Activated CD8-positive, alpha-beta memory T cell treated with anti-CD3 and anti-CD28 coated beads, Interleukin-2, amount 50 U/mL, for 48 hours (primary cell): ENCODE data around the gene USH1G.
A peak's percentile ranks its signal among the peaks of the same experiment; 100 is the strongest.
"Not testable (repeated sequence)": the region's sequence is repeated elsewhere in the genome, so short reads cannot be mapped to it uniquely, and the experiment has no call there.

Source experiments
- DNase-seq: peaks from one replicate; pipeline ENCODE4 v3.0.0-alpha.2; 2020

The USH1G gene

GRCh38 chr17:74922694-74923537 lies at the start of gene USH1G:
Gene USH1G, minus strand, starts transcription at chr17:74923255. Its CDS starts 182 bp downstream, at chr17:74923073.
- DNase-seq = no peak

DNA sequence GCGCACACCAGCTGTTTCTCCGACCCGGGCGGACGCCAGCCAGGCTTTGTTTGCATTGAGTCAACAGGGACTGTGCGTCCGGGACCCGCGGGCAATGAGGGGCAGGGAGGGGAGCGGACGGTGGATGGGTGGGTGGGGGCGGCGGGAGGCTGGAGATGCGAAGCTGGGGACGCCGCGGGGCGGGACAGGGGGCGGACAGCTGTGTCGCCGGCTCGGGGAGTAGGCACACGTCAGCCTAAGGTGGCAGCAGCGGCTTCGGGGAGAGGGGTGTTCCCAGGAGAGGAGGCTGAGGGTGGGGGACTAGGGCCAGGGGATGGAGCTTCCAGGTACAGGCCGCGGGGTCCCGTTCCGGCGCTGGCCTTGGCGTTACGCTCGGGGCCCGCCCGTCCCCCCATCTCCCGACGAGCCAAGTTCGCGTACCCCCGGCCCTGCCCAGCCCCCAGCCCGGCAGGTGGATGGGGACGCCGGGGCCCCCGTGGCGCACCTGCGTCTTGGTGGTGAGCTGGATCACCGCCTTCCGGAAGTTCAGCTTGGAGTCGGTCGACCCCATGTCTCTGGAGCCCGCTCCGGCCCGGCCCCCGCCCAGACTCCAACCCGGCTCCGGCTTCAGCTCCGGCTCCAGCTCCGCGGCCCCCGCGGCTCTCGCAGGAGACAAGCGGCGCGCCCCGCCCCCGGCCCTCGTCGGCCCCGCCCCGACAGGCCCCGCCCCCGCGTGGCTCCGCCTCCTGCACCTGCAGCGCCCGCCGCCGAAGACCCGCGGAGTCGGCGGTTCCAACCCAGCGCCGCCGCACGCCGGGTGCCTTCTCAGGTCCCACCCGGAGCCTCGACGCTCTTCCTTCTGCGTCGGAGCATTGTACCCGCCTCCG lies 49.3 kb upstream of the USH1G start, which contains the start of gene HID1:
HID1 (minus strand) TSS at position 653 of the 866 bp plus-strand sequence; CDS start at position 550, 103 bp downstream.
- DNase-seq = peak; percentile 93

GRCh38 chr17:74971842-74972106 lies 48.7 kb upstream of the USH1G start:
- no peak for DNase-seq

- no peak for DNase-seq
These were observed 48.2 kb upstream of the USH1G start for GRCh38 chr17:74971069-74971841.

DNA sequence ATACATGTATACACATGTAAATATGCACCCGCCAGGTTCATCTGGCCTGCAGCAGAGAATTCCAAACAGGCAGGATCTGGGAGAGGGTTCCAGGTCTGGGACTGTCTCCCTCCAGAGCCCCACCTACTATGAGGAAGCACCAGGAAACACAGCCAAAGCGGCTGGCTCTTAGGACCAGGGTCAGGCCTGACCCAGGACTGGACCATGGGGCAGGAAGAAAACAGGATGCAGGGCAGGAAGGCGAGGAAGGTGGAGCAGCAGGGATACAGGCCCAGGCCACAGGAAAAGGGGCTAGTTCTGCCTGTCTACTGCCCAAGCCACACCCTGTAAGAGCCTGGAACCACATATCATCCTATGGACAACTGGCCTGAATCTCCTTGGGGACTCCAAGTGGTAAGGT lies 47.3 kb upstream of the USH1G start:
- no peak for DNase-seq

GRCh38 chr17:74969501-74969900 lies 46.4 kb upstream of the USH1G start:
- DNase-seq = not testable (repeated sequence)

- no peak for DNase-seq
These were observed 45.3 kb upstream of the USH1G start for GRCh38 chr17:74968361-74968780.

- no peak for DNase-seq
These were observed 42.0 kb upstream of the USH1G start for GRCh38 chr17:74964988-74965622.

DNA sequence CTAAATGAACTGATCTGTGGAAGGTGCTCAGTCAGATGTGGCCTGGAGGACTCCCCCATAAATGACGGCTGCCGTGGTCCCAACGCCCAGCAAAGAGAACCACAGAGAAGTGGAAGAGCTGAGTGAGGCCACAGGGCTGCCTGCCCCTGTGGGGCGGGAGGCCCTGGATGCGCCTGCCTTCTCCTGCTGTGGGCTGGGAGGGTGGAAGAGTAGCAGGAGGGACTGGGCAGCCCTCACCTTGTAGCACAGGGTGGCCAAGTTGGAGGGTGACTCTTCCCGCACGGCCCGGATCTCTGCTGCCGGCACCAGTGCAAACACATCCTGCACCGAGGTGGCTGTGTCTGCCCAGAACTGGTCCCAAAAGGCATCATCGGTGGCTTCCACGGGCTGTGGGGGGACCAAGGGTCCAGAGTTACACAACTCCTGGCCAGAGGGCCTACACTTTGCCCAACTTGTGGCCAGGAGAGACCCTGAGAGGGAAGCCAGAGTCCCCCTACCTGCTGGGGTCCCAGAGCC lies 41.2 kb upstream of the USH1G start:
- no peak for DNase-seq

GRCh38 chr17:74963656-74964055 lies 40.6 kb upstream of the USH1G start:
- DNase-seq = no peak

DNA sequence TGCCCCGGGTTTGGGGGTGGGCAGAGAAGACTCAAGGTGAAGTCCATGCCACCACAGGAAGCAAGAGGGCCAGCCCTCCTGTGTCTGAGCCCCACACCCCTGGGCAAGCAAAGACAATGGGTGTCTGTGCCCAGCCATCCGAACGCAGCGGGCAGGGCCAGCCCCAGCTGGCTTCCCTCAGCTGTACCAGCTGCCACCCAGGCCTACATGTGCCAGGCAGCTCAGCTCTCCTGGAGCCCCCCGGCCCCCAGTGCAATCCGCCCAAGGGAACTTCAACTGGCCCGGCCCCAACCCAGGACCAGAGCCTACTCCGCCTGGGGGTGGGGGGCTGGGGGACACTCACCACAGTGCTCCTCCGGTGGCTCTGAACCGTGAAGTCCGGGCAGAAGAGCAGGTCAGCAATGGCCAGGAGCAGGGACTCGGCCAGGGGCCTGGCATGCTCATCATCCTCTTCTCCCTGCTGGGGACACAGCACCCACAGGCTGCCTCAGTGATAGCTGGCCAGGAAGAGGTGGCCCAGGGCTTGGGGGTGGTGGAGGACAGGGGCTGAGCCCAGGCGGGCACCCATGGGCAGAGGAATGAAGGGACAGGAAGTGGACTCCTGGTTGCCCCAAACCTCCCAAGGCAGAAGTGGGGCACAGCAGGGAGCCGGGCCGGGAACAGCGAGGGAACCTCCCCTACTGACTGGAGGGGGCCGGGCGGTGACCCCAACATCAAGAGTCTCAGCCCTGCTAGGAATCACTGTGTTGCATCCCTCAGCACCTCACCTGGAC lies 39.8 kb upstream of the USH1G start:
- DNase-seq = no peak

DNA sequence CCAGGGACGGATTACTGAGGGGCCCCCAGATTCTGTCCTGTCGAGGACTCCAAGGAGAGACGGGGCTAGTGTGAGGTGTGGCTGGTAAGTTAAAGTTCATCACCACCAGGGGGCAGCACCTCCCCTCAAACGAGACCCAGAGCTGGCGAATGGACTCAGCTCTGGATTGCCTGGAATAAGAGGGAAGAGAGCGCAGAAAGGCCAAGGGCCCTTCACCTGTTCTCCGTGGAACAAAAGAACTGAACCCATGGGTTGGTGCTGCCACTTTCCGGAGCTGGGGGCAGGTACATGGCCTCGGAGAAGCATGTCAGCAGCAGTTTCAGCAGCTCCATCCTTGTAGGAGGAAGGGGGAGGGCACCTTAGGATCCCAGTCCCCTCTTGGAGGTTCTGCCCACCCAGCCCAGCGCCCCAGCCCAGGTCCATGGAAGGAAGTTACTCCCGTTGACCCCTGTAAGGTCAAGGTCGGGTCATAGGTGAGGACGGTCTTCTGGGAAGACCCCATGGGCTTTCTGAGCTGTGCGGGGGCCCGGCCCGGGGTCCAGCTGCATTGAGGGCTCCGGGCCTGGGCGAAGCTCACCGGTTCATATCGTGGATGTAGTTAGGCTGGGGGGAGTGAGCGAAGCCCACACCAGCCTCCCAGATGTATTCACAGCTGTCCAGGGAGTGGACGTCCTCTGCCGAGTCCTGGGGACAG lies 38.7 kb upstream of the USH1G start:
- DNase-seq = peak; percentile 96

GRCh38 chr17:74960570-74961342 lies 37.7 kb upstream of the USH1G start:
- peak; percentile 75 for DNase-seq

- DNase-seq = no peak
These were observed 36.9 kb upstream of the USH1G start for GRCh38 chr17:74959826-74960515.

DNA sequence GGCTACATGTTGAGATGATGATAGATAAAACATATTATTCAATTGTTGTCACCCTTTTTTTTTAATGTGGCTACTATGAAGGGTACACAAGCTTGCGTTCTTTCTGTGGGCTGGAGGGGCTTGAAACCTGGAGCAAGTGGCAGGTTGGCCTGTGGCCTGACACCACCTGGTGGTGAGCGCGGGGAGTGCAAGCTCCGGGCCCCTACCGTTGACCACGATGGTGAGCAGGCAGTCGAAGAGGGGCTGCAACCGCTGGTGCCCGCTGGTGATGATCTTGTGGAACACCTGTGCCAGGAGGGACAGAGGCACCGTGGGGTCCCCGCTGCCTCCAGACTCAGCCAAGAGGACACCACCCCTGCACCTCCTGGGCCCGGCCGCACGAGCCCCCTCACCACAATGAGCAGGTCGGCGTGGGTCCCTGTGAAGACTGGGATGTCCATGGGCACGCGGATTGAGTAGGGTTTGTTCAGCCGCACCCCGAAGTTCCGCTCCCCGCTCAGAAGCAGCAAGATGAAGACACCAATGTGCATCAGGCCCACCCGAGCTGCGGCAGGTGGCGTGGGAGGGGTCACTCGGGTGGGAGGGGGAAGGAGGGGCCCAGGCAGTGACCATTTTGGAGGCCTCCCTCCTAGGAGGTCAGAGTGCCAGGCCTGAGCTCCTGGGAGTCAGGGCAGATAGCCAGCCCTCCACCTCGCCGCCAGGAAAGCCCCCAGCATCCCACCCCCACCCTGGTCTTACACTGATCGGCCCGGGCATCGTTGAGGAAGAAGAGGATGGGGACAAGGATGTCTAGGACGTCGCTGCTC lies 35.1 kb upstream of the USH1G start:
- peak; percentile 99 for DNase-seq

DNA sequence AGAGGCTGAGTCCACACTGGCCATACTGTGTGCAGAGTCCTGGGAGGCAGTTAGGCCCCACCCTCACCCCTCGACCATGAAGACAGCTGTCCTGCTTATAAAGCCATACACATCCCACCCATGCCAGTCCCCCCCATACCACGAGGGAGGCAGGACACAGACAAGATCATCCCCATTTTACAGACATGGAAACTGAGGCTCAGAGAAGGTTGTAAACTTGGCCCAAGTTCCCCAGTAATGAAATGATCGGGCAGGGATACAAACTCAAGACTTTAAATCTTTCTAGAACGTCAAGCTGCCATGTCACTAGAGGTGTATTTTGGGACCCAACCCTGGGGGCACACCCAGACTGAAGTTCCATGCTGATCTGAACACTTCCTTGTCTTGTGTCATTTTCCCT lies 33.0 kb upstream of the USH1G start:
- no peak for DNase-seq

- no peak for DNase-seq
These were observed 31.8 kb upstream of the USH1G start for GRCh38 chr17:74954665-74955421.

- DNase-seq = no peak
These were observed 31.1 kb upstream of the USH1G start for GRCh38 chr17:74954115-74954514.
